Measurements from ENCODE around the gene PTPRJ. TPM values are rescaled to one million over a fixed set of nuclear protein-coding genes. Genes with fewer than 3 reads are reported as not detected.

PTPRJ gene
- total RNA-seq, 1 donor from 2014 or later, result 18.9 TPM

- Mint-ChIP-seq H3K27me3 (no peaks in the 10 kb centered on the region), H3K27ac (peak overlapping the region; percentile 63), H3K36me3 (ENCODE audit: insufficient read depth) (no peaks in the 10 kb centered on the region), H3K4me1 (ENCODE audit: low read depth) (peaks cover 6% of the 10 kb centered on the region), H3K9me3 (ENCODE audit: low read depth) (no peaks in the 10 kb centered on the region), H3K4me3 (ENCODE audit: low read depth) (no peak overlapping the region)
- TF ChIP-seq CTCF (IDR thresholded peaks at IDR 0.05; ENCODE audit: unreplicated experiment), result no peak
- no peak for DNase-seq (ENCODE audit: low spot score, unreplicated experiment)
Measured at GRCh38 chr11:48011102-48011797, 30.9 kb downstream of the PTPRJ start.

GRCh38 chr11:48011798-48012391, 31.5 kb downstream of the PTPRJ start:
- Mint-ChIP-seq H3K4me1 (ENCODE audit: low read depth) (peaks cover 6% of the 10 kb centered on the region), H3K27ac (no peak overlapping the region), H3K4me3 (ENCODE audit: low read depth) (no peak overlapping the region), H3K36me3 (ENCODE audit: insufficient read depth) (no peaks in the 10 kb centered on the region), H3K27me3 (no peaks in the 10 kb centered on the region), H3K9me3 (ENCODE audit: low read depth) (no peaks in the 10 kb centered on the region)
- TF ChIP-seq CTCF (IDR thresholded peaks at IDR 0.05; ENCODE audit: unreplicated experiment), result no peak
- DNase-seq (ENCODE audit: low spot score, unreplicated experiment), result no peak

GRCh38 chr11:48013269-48013901, 33.0 kb downstream of the PTPRJ start:
- Mint-ChIP-seq H3K4me3 (ENCODE audit: low read depth) (no peak overlapping the region), H3K27ac (no peak overlapping the region), H3K36me3 (ENCODE audit: insufficient read depth) (no peaks in the 10 kb centered on the region), H3K9me3 (ENCODE audit: low read depth) (no peaks in the 10 kb centered on the region), H3K27me3 (no peaks in the 10 kb centered on the region), H3K4me1 (ENCODE audit: low read depth) (peaks cover 15% of the 10 kb centered on the region)
- no peak for DNase-seq (ENCODE audit: low spot score, unreplicated experiment)
- no peak for TF ChIP-seq CTCF (IDR thresholded peaks at IDR 0.05; ENCODE audit: unreplicated experiment)

- no peak for DNase-seq (ENCODE audit: low spot score, unreplicated experiment)
- Mint-ChIP-seq H3K27me3 (no peaks in the 10 kb centered on the region), H3K4me1 (ENCODE audit: low read depth) (peaks cover 30% of the 10 kb centered on the region), H3K27ac (no peak overlapping the region), H3K4me3 (ENCODE audit: low read depth) (no peak overlapping the region), H3K36me3 (ENCODE audit: insufficient read depth) (no peaks in the 10 kb centered on the region), H3K9me3 (ENCODE audit: low read depth) (no peaks in the 10 kb centered on the region)
- no peak for TF ChIP-seq CTCF (IDR thresholded peaks at IDR 0.05; ENCODE audit: unreplicated experiment)
Measured at GRCh38 chr11:48014917-48015316, 34.6 kb downstream of the PTPRJ start.

GRCh38 chr11:48017105-48017830, 36.9 kb downstream of the PTPRJ start:
- TF ChIP-seq CTCF (IDR thresholded peaks at IDR 0.05; ENCODE audit: unreplicated experiment), result no peak
- DNase-seq (ENCODE audit: low spot score, unreplicated experiment), result no peak
- Mint-ChIP-seq H3K4me3 (ENCODE audit: low read depth) (no peak overlapping the region), H3K4me1 (ENCODE audit: low read depth) (peaks cover 28% of the 10 kb centered on the region), H3K9me3 (ENCODE audit: low read depth) (peaks cover 4% of the 10 kb centered on the region), H3K36me3 (ENCODE audit: insufficient read depth) (peaks cover 1% of the 10 kb centered on the region), H3K27ac (no peak overlapping the region), H3K27me3 (no peaks in the 10 kb centered on the region)
